Prostate gland (tissue), 2 donors: ENCODE data around the gene PITPNC1.

Experiments used
- POLR2A ChIP-seq: fragments of 450-650 bp; IDR thresholded peaks from one replicate; pipeline ENCODE4 v1.6.1; 2016; ENCODE audit warnings: antibody characterized with exemption, mild to moderate bottlenecking
- POLR2AphosphoS5 ChIP-seq: sonication (generic); formaldehyde crosslinking; IDR thresholded peaks from one replicate; pipeline ENCODE4 v1.6.1; 2017; ENCODE audit warnings: antibody characterized with exemption
- TF ChIP-seq, protein P1 (sequence below), 4 experiments: fragments of 200-600 bp in 2 of 4; fragments of 450-650 bp in 2 of 4; sonication (generic) in 2 of 4; IDR thresholded peaks; 1 replicate in 3 of 4; 2 replicates in 1 of 4; pipeline ENCODE4 v1.5.1; 2016 to 2019; ENCODE audit warnings: antibody characterized with exemption in 4 of 4, mild to moderate bottlenecking in 2 of 4, moderate library complexity in 2 of 4

GRCh38 chr17:67469208-67469980 lies 92.3 kb downstream of the PITPNC1 start:
- TF ChIP-seq POLR2A (no peak), POLR2AphosphoS5 (no peak)
- TF ChIP-seq, protein P1, sequence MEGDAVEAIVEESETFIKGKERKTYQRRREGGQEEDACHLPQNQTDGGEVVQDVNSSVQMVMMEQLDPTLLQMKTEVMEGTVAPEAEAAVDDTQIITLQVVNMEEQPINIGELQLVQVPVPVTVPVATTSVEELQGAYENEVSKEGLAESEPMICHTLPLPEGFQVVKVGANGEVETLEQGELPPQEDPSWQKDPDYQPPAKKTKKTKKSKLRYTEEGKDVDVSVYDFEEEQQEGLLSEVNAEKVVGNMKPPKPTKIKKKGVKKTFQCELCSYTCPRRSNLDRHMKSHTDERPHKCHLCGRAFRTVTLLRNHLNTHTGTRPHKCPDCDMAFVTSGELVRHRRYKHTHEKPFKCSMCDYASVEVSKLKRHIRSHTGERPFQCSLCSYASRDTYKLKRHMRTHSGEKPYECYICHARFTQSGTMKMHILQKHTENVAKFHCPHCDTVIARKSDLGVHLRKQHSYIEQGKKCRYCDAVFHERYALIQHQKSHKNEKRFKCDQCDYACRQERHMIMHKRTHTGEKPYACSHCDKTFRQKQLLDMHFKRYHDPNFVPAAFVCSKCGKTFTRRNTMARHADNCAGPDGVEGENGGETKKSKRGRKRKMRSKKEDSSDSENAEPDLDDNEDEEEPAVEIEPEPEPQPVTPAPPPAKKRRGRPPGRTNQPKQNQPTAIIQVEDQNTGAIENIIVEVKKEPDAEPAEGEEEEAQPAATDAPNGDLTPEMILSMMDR (IDR thresholded peaks at IDR 0.05), result no peak
